Activated naive CD4-positive, alpha-beta T cell treated with anti-CD3 and anti-CD28 coated beads for 36 hours (primary cell): ENCODE data around the gene DHCR7. TPM values are rescaled to one million over a fixed set of nuclear protein-coding genes. Genes with fewer than 3 reads are reported as not detected.
"Not testable (repeated sequence)": the region's sequence is repeated elsewhere in the genome, so short reads cannot be mapped to it uniquely, and the experiment has no call there.

ENCODE experiments used
- CTCF ChIA-PET: fragments of 350-600 bp; sonication (Branson Sonifier 250); formaldehyde crosslinking; loops from one replicate; lab custom pipeline; 2021; ENCODE audit warnings: antibody characterized with exemption; lab: Charles Lee
- DNase-seq: peaks from one replicate; pipeline ENCODE4 v3.0.0-alpha.2; 2020
- H3K27ac Mint-ChIP-seq: one replicate; pipeline ENCODE4 v1.8.0; 2021; ENCODE audit warnings: mild to moderate bottlenecking, mixed read lengths
- H3K27me3 Mint-ChIP-seq: one replicate; pipeline ENCODE4 v1.8.0; 2021; ENCODE audit warnings: low read depth, mixed read lengths
- H3K36me3 Mint-ChIP-seq: one replicate; pipeline ENCODE4 v1.8.0; 2021; ENCODE audit warnings: low read depth, mixed read lengths
- H3K4me1 Mint-ChIP-seq: one replicate; pipeline ENCODE4 v1.8.0; 2021; ENCODE audit warnings: low read depth, mixed read lengths
- H3K4me3 Mint-ChIP-seq: one replicate; pipeline ENCODE4 v1.8.0; 2021; ENCODE audit warnings: mild to moderate bottlenecking, moderate library complexity, mixed read lengths
- H3K9me3 Mint-ChIP-seq: one replicate; pipeline ENCODE4 v1.8.0; 2021; ENCODE audit warnings: mixed read lengths
- intact Hi-C: fragments of 100-400 bp; cut with micrococcal nuclease; formaldehyde crosslinking; loops from one replicate; pipeline ENCODE4 v1.15.1; 2023
- total RNA-seq, 2 experiments: library from RNA; stranded (reverse); gene quantifications; one replicate each; pipeline ENCODE4 v1.2.3, GENCODE V29; 2021

Gene DHCR7
- total RNA-seq, 2 experiments from 2014 or later = 52.0 to 58.7 TPM

DNA sequence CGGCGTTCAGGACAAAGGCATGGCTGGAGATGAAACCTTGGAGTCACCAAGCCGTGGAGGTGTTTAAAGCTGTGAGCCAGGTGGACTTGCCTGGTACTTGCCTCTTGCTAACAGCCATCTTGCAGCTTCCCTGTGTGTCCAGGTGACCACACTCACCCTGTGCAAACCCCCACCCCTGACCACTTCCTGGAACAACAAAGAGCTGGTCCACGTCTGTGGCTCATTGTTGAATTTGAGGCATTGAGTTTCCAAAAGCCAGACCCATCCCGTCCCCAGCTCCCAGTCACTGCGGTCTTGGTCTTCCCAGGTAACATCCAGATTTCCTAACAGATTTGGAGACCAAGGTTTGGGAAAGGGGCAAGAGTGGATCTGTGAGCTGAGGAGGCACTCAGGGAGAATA is 18.5 kb downstream of the DHCR7 start:
- intact Hi-C loops = no loop called here
- DNase-seq = no peak
- CTCF ChIA-PET = interaction anchor here (0.9 kb wide), 1 partner anchor 157 kb away, joined by 3 read pairs; no protein-coding TSS in a partner anchor
- Mint-ChIP-seq H3K4me3 (no peak overlapping the region), H3K27me3 (no peaks in the 10 kb centered on the region), H3K36me3 (no peaks in the 10 kb centered on the region), H3K4me1 (peaks cover 5% of the 10 kb centered on the region), H3K9me3 (no peaks in the 10 kb centered on the region), H3K27ac (no peak overlapping the region)

DNA sequence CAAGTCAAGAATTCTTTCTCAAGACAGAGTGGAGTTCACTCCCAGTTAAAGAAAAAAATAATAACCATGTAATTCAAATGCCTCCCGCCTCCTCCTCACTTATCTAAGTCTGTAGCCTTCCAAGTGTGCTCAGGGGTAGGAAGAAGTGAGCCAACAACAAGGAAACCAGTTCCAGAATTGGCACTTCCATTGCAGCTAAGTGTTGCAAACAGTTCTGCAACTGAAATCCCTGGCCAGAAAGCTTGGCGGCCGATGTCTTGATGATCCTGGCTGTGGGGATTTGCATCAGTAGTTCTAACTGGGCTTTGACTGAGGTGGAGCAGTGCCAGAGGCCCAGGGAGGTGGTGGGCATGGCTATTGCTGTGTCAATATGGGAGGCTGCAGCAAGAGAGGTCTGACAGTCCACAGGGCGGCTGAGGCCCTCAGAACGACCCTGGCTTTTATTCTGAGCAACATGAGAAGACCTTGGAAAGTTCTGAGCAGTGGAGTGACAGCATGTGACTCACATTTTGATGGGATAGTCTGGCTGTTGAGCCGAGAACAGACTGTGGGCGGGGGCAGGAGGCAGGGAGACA is 19.2 kb downstream of the DHCR7 start:
- Mint-ChIP-seq H3K4me3 (no peak overlapping the region), H3K36me3 (no peaks in the 10 kb centered on the region), H3K27me3 (no peaks in the 10 kb centered on the region), H3K9me3 (no peaks in the 10 kb centered on the region), H3K4me1 (peaks cover 5% of the 10 kb centered on the region), H3K27ac (no peak overlapping the region)
- CTCF ChIA-PET = interaction anchor here (1.0 kb wide), 1 partner anchor 10 kb away, joined by 3 read pairs; no protein-coding TSS in a partner anchor
- no peak for DNase-seq
- intact Hi-C loops = no loop called here

DNA sequence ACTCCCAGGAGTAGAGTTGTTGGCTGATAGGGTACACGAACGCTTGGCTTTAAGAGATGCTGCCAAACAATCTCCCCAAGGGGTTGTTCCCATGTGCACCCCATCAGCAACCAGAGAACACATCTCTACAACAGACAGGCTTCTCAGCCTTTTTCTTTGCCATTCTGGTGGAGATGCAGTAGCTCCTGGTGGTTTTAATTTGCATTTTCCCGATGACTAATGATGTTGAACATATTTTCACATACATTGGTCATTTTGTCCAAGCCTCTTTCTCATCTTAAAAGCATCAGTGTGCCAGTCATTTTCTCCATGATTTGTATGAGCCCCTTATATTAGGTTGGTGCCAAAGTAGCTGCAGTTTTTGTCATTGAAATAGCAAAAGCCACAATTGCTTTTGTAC is 21.8 kb downstream of the DHCR7 start:
- no peaks in the 10 kb centered on the region for H3K27me3 Mint-ChIP-seq
- CTCF ChIA-PET = no interaction called here
- intact Hi-C loops = no loop called here

DNA sequence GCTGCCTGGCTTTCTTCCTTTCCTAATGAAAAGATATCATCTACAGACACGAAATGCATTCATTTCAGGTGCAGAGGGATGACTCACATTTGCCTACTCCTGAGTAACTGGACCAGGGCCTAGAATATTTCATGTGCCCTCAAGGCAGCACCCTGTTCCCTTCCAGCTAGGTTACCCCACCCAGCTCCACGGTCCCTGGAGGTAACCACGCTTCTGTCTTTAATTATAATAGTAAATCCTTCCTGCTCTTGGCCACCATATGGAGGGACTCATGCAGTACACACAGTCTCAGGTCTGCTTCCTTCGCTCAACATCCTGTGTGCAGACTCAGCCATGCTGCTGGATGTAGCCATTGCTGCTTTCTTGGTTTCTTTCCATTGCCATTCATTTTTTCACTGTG is 22.3 kb downstream of the DHCR7 start:
- intact Hi-C loops = no loop called here
- H3K9me3 Mint-ChIP-seq = no peaks in the 10 kb centered on the region
- no peak overlapping the region for H3K4me3 Mint-ChIP-seq
- H3K27ac Mint-ChIP-seq = no peak overlapping the region
- no peak for DNase-seq
- CTCF ChIA-PET = no interaction called here
- H3K36me3 Mint-ChIP-seq = no peaks in the 10 kb centered on the region
- H3K27me3 Mint-ChIP-seq = no peaks in the 10 kb centered on the region
- peaks cover 5% of the 10 kb centered on the region for H3K4me1 Mint-ChIP-seq

More for the DNA sequence above, 21.8 kb downstream of the DHCR7 start:
- Mint-ChIP-seq H3K9me3 (no peaks in the 10 kb centered on the region), H3K27ac (no peak overlapping the region), H3K4me3 (no peak overlapping the region), H3K36me3 (no peaks in the 10 kb centered on the region), H3K4me1 (peaks cover 5% of the 10 kb centered on the region)
- no peak for DNase-seq

DNA sequence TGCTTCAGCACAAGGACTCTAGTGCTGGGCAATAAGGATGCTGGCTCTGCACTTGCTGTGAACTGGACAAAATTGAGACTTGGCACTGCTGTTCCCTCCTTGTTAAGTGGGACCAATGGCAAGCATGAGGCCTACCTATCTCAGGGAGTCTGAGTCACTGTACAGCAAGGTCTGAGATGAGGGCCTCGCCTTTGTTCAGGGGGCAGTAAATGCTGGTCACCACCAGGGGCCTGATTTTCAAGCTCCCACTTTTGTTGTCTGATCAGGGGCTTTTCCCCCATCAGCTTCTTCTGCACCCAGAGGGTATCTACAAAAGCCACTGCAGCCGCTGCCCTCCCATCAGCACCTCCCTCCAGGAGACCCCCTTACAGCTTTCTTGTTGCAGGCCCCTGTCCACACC is 22.8 kb downstream of the DHCR7 start:
- H3K27me3 Mint-ChIP-seq = no peaks in the 10 kb centered on the region
- no peaks in the 10 kb centered on the region for H3K9me3 Mint-ChIP-seq
- no peak for DNase-seq
- peaks cover 5% of the 10 kb centered on the region for H3K4me1 Mint-ChIP-seq
- CTCF ChIA-PET = no interaction called here
- intact Hi-C loops = no loop called here
- H3K27ac Mint-ChIP-seq = no peak overlapping the region
- no peak overlapping the region for H3K4me3 Mint-ChIP-seq
- H3K36me3 Mint-ChIP-seq = no peaks in the 10 kb centered on the region

DNA sequence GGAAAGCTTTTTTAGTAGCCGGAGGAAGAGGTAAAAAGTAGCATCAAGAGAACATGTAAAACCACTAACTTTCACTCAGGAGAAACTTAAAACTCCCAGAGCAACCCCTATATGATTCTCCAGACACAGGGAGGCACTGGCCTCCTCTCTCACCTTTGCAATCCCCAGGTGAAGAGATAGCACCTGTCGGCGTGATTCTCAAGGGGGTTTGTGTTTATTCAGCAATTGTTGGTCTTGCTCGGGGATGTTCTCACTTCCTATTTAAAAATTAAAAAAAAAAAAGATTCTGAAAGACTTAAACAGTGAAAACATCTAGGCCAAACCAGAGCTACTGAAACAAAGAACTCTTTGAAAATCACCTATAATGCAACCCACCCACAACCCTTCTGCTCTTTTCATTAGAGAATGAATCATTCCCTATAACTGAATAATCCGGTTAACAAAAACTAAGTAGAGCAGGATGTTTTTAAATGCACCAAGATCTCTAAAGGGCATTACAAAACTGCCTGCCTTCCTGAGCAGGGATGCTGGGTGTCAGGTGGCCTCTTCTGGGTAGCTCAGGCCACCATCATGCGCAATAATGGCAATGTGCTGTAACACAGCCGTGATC is 24.9 kb downstream of the DHCR7 start:
- DNase-seq = no peak
- Mint-ChIP-seq H3K27ac (no peak overlapping the region), H3K9me3 (no peaks in the 10 kb centered on the region), H3K27me3 (no peaks in the 10 kb centered on the region), H3K36me3 (no peaks in the 10 kb centered on the region), H3K4me1 (peaks cover 5% of the 10 kb centered on the region), H3K4me3 (no peak overlapping the region)
- CTCF ChIA-PET = no interaction called here
- intact Hi-C loops = loop anchor here (5.0 kb wide), 1 partner anchor 336 kb away; no protein-coding TSS in a partner anchor

DNA sequence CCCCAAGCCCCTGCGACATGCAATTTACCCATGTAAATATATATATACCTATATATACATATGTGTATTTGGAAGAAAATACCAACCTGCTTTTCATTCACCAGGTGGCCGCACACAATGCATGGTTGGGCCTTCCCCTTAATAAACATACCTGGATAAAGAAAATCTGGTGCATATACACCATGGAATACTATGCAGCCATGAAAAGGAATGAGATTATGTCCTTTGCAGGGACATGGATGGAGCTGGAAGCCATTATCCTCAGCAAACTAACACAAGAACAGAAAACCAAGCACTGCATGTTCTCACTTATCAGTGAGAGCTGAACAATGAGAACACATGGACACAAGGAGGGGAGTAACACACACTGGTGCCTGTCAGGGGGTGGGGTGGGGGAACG is 25.9 kb downstream of the DHCR7 start:
- H3K9me3 Mint-ChIP-seq, H3K4me3 Mint-ChIP-seq, H3K4me1 Mint-ChIP-seq, H3K27ac Mint-ChIP-seq, DNase-seq, H3K36me3 Mint-ChIP-seq, H3K27me3 Mint-ChIP-seq, CTCF ChIA-PET: not testable (repeated sequence)
- intact Hi-C loops = loop anchor here (5.0 kb wide), 1 partner anchor 335 kb away; no protein-coding TSS in a partner anchor

DNA sequence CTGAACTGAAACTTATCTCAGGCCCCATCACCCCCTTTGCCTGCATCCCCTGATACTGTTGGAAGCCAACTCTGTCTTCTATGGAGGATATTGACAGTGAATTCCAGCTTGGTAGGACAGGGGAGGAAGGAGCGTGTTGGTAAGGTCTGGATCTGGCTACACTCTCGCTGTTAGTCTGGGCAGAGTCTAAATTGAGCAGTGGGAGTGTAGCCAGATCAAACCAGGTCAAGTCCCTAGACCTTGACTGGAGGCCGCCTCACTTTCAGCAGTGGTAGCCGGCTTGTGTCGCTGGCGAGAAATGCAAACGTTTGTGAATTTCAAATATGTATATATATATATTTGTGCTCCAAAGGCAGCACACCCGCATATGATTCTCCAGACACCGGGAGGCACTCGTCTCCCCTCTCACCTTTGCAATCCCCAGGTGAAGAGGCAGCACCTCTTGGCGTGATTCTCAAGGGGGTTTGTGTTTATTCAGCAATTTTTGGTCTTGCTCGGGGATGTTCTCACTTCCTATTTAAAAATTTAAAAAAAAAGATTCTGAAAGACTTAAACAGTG is 26.7 kb downstream of the DHCR7 start:
- Mint-ChIP-seq H3K4me1 (peaks cover 4% of the 10 kb centered on the region), H3K27ac (no peak overlapping the region), H3K4me3 (no peak overlapping the region), H3K36me3 (no peaks in the 10 kb centered on the region), H3K9me3 (no peaks in the 10 kb centered on the region), H3K27me3 (no peaks in the 10 kb centered on the region)
- DNase-seq = no peak
- intact Hi-C loops = loop anchor here (5.0 kb wide), 1 partner anchor 334 kb away; no protein-coding TSS in a partner anchor
- CTCF ChIA-PET = no interaction called here

DNA sequence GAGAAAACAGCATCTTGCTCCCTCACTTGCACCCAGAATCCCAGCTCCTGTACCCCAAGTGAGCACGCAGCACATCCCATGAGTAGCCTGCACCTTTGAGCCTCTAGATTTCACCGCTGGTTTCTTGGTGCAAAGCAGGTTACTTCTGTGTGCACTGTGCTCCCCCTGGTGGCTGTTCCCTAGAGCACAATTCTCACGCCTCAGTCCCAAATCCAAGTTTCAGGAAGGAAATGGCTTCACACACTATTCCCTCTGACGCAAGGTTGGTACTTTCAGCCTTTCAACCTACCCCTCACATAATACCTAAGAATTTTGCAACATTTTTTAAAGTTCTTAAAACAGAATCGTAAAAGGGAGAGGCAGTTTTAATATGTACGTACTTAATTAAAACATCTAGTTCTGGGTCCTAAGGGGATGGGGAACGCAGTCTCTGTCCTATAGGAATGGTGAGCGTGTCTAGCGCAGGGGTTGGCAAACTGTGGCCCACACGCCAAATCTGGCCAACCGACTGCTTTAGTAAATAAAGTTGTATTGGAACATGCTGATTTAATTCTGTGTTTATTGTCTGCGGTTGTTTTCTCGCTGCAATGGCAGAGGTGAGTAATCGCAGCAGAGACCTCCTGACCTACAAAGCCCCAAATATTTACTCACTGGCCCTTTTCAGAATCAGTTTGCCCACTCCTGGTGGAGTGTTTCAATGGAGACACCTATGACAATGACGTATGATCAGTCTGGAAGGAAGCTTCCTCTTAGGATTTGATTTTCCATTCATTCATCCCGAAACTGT is 27.5 kb downstream of the DHCR7 start:
- H3K4me3 Mint-ChIP-seq = no peak overlapping the region
- intact Hi-C loops = loop anchor here (5.0 kb wide), 1 partner anchor 333 kb away; no protein-coding TSS in a partner anchor
- H3K9me3 Mint-ChIP-seq = no peaks in the 10 kb centered on the region

DNA sequence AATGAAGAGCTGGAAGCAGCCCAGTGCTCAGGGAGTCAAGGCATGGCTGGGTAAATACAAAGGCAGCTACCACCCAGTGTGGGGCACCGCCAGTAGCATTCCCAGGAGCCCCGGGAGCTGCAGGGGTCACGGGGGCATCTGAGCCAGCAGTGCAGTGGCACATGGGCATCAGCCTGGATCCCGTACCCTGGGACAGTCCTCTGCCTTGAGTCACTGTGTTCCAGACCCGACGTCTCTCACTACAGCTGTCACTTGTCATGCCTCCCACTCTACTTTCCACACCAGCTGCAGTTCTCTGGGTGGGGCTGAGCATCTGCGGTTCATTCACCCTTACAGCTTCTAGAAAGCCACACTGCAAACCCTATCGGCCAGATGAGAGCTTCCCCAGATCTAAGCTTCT is 29.6 kb downstream of the DHCR7 start:
- CTCF ChIA-PET = interaction anchor here (0.9 kb wide), 1 partner anchor 10 kb away, joined by 3 read pairs; no protein-coding TSS in a partner anchor
- no peaks in the 10 kb centered on the region for H3K9me3 Mint-ChIP-seq
- no peaks in the 10 kb centered on the region for H3K27me3 Mint-ChIP-seq
- H3K4me3 Mint-ChIP-seq = no peak overlapping the region
- no peak for DNase-seq
- no peak overlapping the region for H3K27ac Mint-ChIP-seq
- intact Hi-C loops = no loop called here
- H3K4me1 Mint-ChIP-seq = no peaks in the 10 kb centered on the region
- no peaks in the 10 kb centered on the region for H3K36me3 Mint-ChIP-seq

More for the DNA sequence above, 27.5 kb downstream of the DHCR7 start:
- H3K36me3 Mint-ChIP-seq = no peaks in the 10 kb centered on the region
- no peak overlapping the region for H3K27ac Mint-ChIP-seq
- H3K27me3 Mint-ChIP-seq = no peaks in the 10 kb centered on the region
- CTCF ChIA-PET = interaction anchor here (0.8 kb wide), 1 partner anchor 9 kb away, joined by 3 read pairs; no protein-coding TSS in a partner anchor
- peaks cover 1% of the 10 kb centered on the region for H3K4me1 Mint-ChIP-seq
- DNase-seq = peak; percentile 26

DNA sequence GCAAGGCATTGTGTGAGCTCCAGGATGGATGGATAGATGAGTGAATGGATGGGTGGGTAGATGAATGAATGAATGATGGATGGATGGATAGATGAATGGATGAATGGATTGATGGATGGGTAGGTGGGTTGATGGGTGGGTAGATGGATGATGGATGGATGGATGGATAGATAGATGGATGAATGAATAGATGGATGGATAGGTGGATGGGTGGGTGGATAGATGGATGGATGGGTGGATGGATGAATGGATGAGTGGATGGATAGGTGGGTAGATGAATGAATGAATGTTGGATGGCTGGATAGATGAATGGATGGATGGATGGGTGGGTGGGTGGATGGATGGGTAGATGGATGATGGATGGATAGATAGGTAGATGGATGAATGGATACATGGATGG is 33.5 kb downstream of the DHCR7 start:
- Mint-ChIP-seq H3K4me1 (no peaks in the 10 kb centered on the region), H3K4me3 (no peak overlapping the region), H3K27me3 (no peaks in the 10 kb centered on the region), H3K27ac (no peak overlapping the region), H3K36me3 (no peaks in the 10 kb centered on the region), H3K9me3 (no peaks in the 10 kb centered on the region)
- CTCF ChIA-PET = no interaction called here
- intact Hi-C loops = no loop called here
- no peak for DNase-seq

DNA sequence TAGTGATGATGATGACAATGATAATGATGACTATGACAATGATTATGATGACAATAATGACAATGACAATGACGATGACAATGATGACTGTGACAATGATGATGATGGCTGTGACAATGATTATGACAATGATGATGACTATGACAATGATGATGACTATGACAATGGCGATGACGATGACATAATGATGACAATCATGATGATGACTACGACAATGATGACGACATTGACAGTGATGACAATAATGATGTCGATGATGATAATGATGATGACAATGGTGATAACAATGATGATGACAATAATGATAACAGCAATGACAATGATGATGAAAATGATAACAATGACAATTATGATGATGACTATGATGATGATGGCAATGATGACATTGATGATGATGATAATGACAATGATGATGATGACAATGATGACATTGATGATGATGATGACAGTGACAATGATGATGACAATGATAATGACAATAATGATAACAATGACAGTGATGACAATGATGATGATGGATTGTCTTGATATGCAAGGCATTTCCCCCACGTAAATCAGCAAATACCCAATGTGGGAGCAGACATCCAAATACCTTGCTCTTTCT is 37.7 kb downstream of the DHCR7 start:
- no peaks in the 10 kb centered on the region for H3K9me3 Mint-ChIP-seq
- no peaks in the 10 kb centered on the region for H3K27me3 Mint-ChIP-seq
- DNase-seq = no peak
- no peak overlapping the region for H3K27ac Mint-ChIP-seq
- H3K4me1 Mint-ChIP-seq = no peaks in the 10 kb centered on the region
- intact Hi-C loops = no loop called here
- CTCF ChIA-PET = no interaction called here
- no peak overlapping the region for H3K4me3 Mint-ChIP-seq
- no peaks in the 10 kb centered on the region for H3K36me3 Mint-ChIP-seq
